GM12878 (cell line): ENCODE results near the gene NSDHL. TPM values are rescaled to one million over a fixed set of nuclear protein-coding genes. Genes with fewer than 3 reads are reported as not detected.
A peak's percentile ranks its signal among the peaks of the same experiment; 100 is the strongest.

Experiments
- ATAC-seq: fragments of 200-7000 bp; cut with Tn5 transposase; 3 replicates; pipeline ENCODE4 v1.9.1; 2020; ENCODE audit warnings: mild to moderate bottlenecking, moderate library complexity
- BruUV-seq: library from RNA; stranded (reverse); fragments of 400-500 nt; replicated peaks from 2 replicates; lab custom pipeline; 2021; lab: Mats Ljungman, UMichigan
- CTCF ChIA-PET: fragments of 300-600 bp; sonication (Branson Sonifier 250); formaldehyde crosslinking; extraction: SDS; loops from one replicate; lab custom pipeline; 2021; ENCODE audit warnings: inconsistent platforms; lab: Yijun Ruan, JAX
- POLR2A ChIA-PET: fragments of 350-600 bp; formaldehyde crosslinking; extraction: SDS; loops from one replicate; lab custom pipeline; 2021; ENCODE audit warnings: inconsistent platforms; lab: Charles Lee
- RAD21 ChIA-PET: fragments of 300-600 bp; sonication (Branson Sonifier 250); formaldehyde crosslinking; loops from one replicate; lab custom pipeline; 2023; ENCODE audit warnings: antibody characterized with exemption; ENCODE audit not compliant: unreplicated experiment; lab: Charles Lee
- SMC1A ChIA-PET: fragments of 300-600 bp; sonication (Branson Sonifier 250); formaldehyde crosslinking; loops from one replicate; lab custom pipeline; 2023; ENCODE audit not compliant: unreplicated experiment, uncharacterized antibody; lab: Charles Lee
- DNase-seq: peaks from one replicate; pipeline ENCODE4 v3.0.0-alpha.2; 2011; ENCODE audit warnings: low read depth, low spot score
- FAIRE-seq: peaks from 3 replicates; lab custom pipeline; 2011; peaks lifted over from hg19 to GRCh38; lab: Jason Lieb, UNC
- H2AFZ ChIP-seq: 2 replicates; pipeline ENCODE4 v1.6.0; 2011; ENCODE audit warnings: low read depth, low read length, control low read depth; ENCODE audit not compliant: control insufficient read depth
- H3K27ac ChIP-seq: 2 replicates; pipeline ENCODE4 v1.5.1; 2011; ENCODE audit warnings: control low read depth; ENCODE audit not compliant: control insufficient read depth, insufficient read depth
- H3K27me3 ChIP-seq, 2 experiments: replicated peaks in 1 of 2; 2 replicates each; pipeline versions ENCODE4 v1.6.0 to v1.6.1; 2011; ENCODE audit warnings: low read length in 1 of 2; ENCODE audit not compliant: control insufficient read depth in 2 of 2, insufficient read depth in 2 of 2
- H3K36me3 ChIP-seq, 2 experiments: 2 replicates each; pipeline ENCODE4 v1.5.1; 2011; ENCODE audit warnings: low read length in 1 of 2; ENCODE audit not compliant: control insufficient read depth in 2 of 2, insufficient read depth in 2 of 2
- H3K4me1 ChIP-seq: 2 replicates; pipeline ENCODE4 v1.6.1; 2011; ENCODE audit warnings: mild to moderate bottlenecking, low read length, moderate library complexity, mixed read lengths; ENCODE audit not compliant: control insufficient read depth, insufficient read depth
- H3K4me2 ChIP-seq: 2 replicates; pipeline ENCODE4 v1.6.0; 2011; ENCODE audit warnings: control low read depth; ENCODE audit not compliant: control insufficient read depth, insufficient read depth
- H3K4me3 ChIP-seq: fragments of 200-600 bp; sonication (generic); 2 replicates; pipeline ENCODE4 v1.5.1; 2016
- H3K79me2 ChIP-seq: 2 replicates; pipeline ENCODE4 v1.6.0; 2011; ENCODE audit warnings: low read length; ENCODE audit not compliant: control insufficient read depth, insufficient read depth
- H3K9ac ChIP-seq: 2 replicates; pipeline ENCODE4 v1.8.0; 2011; ENCODE audit warnings: low read length, control low read depth, mixed read lengths; ENCODE audit not compliant: control insufficient read depth, insufficient read depth
- H3K9me3 ChIP-seq: replicated peaks from 3 replicates; pipeline ENCODE4 v1.5.1; 2011; ENCODE audit warnings: mild to moderate bottlenecking, low read length; ENCODE audit not compliant: control insufficient read depth, insufficient read depth
- H4K20me1 ChIP-seq: 2 replicates; pipeline ENCODE4 v1.6.0; 2011; ENCODE audit not compliant: control insufficient read depth, insufficient read depth
- BCL3 ChIP-seq: IDR thresholded peaks from 2 replicates; pipeline ENCODE4 v1.6.1; 2011; ENCODE audit warnings: borderline replicate concordance, low read depth, mild to moderate bottlenecking, moderate library complexity, low read length; ENCODE audit not compliant: insufficient read depth, poor library complexity, severe bottlenecking
- EGR1 ChIP-seq, 2 experiments: IDR thresholded peaks; 1 replicate in 1 of 2; 2 replicates in 1 of 2; pipeline ENCODE4 v1.6.1; 2011 to 2012; ENCODE audit warnings: low read depth in 2 of 2, low read length in 2 of 2, borderline replicate concordance in 1 of 2, mild to moderate bottlenecking in 1 of 2, moderate library complexity in 1 of 2
- SIX5 ChIP-seq: IDR thresholded peaks from 2 replicates; pipeline ENCODE4 v1.6.1; 2011; ENCODE audit warnings: mild to moderate bottlenecking, low read depth, low read length, moderate library complexity; ENCODE audit not compliant: severe bottlenecking
- SKIL ChIP-seq: fragments of 450-650 bp; IDR thresholded peaks from 2 replicates; pipeline ENCODE4 v1.6.1; 2017; ENCODE audit warnings: mild to moderate bottlenecking, low read depth, inconsistent platforms; ENCODE audit not compliant: poor library complexity, severe bottlenecking
- SUPT20H ChIP-seq: IDR thresholded peaks from 2 replicates; pipeline ENCODE4 v1.6.1; 2011; ENCODE audit warnings: low read depth, mild to moderate bottlenecking, low read length, moderate library complexity, borderline replicate concordance; ENCODE audit not compliant: control insufficient read depth
- ZNF592 ChIP-seq: fragments of 450-650 bp; IDR thresholded peaks from 2 replicates; pipeline ENCODE4 v1.6.1; 2017; ENCODE audit warnings: mild to moderate bottlenecking, moderate library complexity
- WGBS: methylation state at CpG from one replicate; pipeline ENCODE4 v1.1.6; 2016; ENCODE audit warnings: low lambda C conversion rate; ENCODE audit not compliant: insufficient replicate concordance, insufficient coverage; ENCODE audit errors: missing lambda C conversion rate; 5-methylcytosine and 5-hydroxymethylcytosine counted together
- in situ Hi-C: fragments of 300-500 bp; cut with MboI; formaldehyde crosslinking; loops from 9 replicates; pipeline ENCODE4 v1.14.3; 2018; ENCODE audit warnings: mixed read lengths
- intact Hi-C: fragments of 100-400 bp; cut with micrococcal nuclease; formaldehyde crosslinking; loops from one replicate; pipeline ENCODE4 v1.14.2; 2022; ENCODE audit not compliant: unreplicated experiment
- polyA plus RNA-seq, 11 experiments: library from polyadenylated mRNA; depleted of rRNA in 4 of 11; unstranded in 6 of 11; stranded (reverse) in 5 of 11; fragments of >200 nt; fragmentation: Nextera tagmentation in 4 of 11; fragmentation: Illumina TruSeq in 1 of 11; extraction: Ambion mirVana in 4 of 11; extraction: Trizol in 1 of 11; gene quantifications; 1 replicate in 1 of 11; 2 replicates in 10 of 11; pipeline versions ENCODE4 v1.2.1 to v1.2.3, GENCODE V29; 2011 to 2016; ENCODE audit warnings: inconsistent platforms in 2 of 11, missing spikeins in 2 of 11, low read depth in 1 of 11
- total RNA-seq, 4 experiments: library from RNA; depleted of rRNA in 3 of 4; stranded (reverse); fragments of >200 nt in 3 of 4; fragmentation: Illumina TruSeq in 1 of 4; extraction: Trizol in 1 of 4; gene quantifications; 2 replicates each; pipeline versions ENCODE4 v1.2.1 to v1.2.3, GENCODE V29; 2013 to 2021

NSDHL gene
- total and polyA plus RNA-seq, 10 of the 15 experiments (the other 5 are each of a cell fraction or from before 2014, with no cell fraction given) = 16.9 to 37.1 (median 26.9) TPM

GRCh38 chrX:152872522-152872921 is 41.7 kb downstream of the NSDHL start:
- intact Hi-C loops = no loop called here
- TF ChIP-seq EGR1 (IDR thresholded peaks at IDR 0.05; ENCODE audit: borderline replicate concordance in 1 of 2, low read depth in 2 of 2, low read length in 2 of 2) (peak; percentile 31 to 59), BCL3 (no peak), SKIL (no peak), SUPT20H (no peak), ZNF592 (no peak), SIX5 (no peak)
- ATAC-seq (no peak), FAIRE-seq (no peak), DNase-seq (no peak)
- H3K9me3 ChIP-seq = no peaks in the 10 kb centered on the region; the same call in 2 of the 3 replicates
- 50% methylated on average over 2 of the region's 2 CpGs for whole genome bisulfite sequencing
- in situ Hi-C loops = no loop called here
- no peak overlapping the region for H3K27ac ChIP-seq
- no peaks in the 10 kb centered on the region; a peak in 2 of 4 replicates for H3K36me3 ChIP-seq
- H3K79me2 ChIP-seq = no peaks in the 10 kb centered on the region
- H3K27me3 ChIP-seq = no peaks in the 10 kb centered on the region
- H4K20me1 ChIP-seq = no peaks in the 10 kb centered on the region
- H3K9ac ChIP-seq = no peak overlapping the region
- no peak overlapping the region for H3K4me2 ChIP-seq
- ChIA-PET CTCF (no interaction called here), RAD21 (no interaction called here), SMC1A (no interaction called here), POLR2A (no interaction called here)
- no peaks in the 10 kb centered on the region for H3K4me1 ChIP-seq
- no peak overlapping the region for H3K4me3 ChIP-seq
- BruUV-seq = no TSS peak
- H2AFZ ChIP-seq = no peak overlapping the region
